GM23338 (cell line): ENCODE measurements around the gene PYGB. TPM values are rescaled to one million over a fixed set of nuclear protein-coding genes. Genes with fewer than 3 reads are reported as not detected.

ENCODE experiments used
- ATAC-seq: fragments of 200-7000 bp; cut with Tn5 transposase; 3 replicates; pipeline ENCODE4 v1.9.1; 2020
- DNase-seq: peaks from one replicate; pipeline ENCODE4 v3.0.0-alpha.2; 2015; ENCODE audit warnings: low spot score
- H2AFZ ChIP-seq: fragments of 200-600 bp; sonication (generic); 2 replicates; pipeline ENCODE4 v1.8.0; 2016; ENCODE audit warnings: antibody characterized with exemption, mild to moderate bottlenecking, moderate library complexity
- H3F3A ChIP-seq: fragments of 200-600 bp; sonication (generic); replicated peaks from 2 replicates; pipeline ENCODE4 v1.8.0; 2017; ENCODE audit warnings: antibody characterized with exemption, mixed run types, low read depth
- H3K27ac ChIP-seq: fragments of 200-600 bp; sonication (generic); 2 replicates; pipeline ENCODE4 v1.6.1; 2016; ENCODE audit warnings: low read depth
- H3K27me3 ChIP-seq: fragments of 200-600 bp; sonication (generic); 2 replicates; pipeline ENCODE4 v1.8.0; 2016; ENCODE audit warnings: mild to moderate bottlenecking, mixed run types, moderate library complexity; ENCODE audit not compliant: insufficient read depth
- H3K36me3 ChIP-seq: fragments of 200-600 bp; sonication (generic); 2 replicates; pipeline ENCODE4 v1.8.0; 2016; ENCODE audit warnings: mild to moderate bottlenecking; ENCODE audit not compliant: insufficient read depth
- H3K4me1 ChIP-seq: fragments of 200-600 bp; sonication (generic); 2 replicates; pipeline ENCODE4 v1.8.0; 2016; ENCODE audit warnings: mild to moderate bottlenecking, moderate library complexity; ENCODE audit not compliant: insufficient read depth
- H3K4me2 ChIP-seq: fragments of 200-600 bp; sonication (generic); 2 replicates; pipeline ENCODE4 v1.7.1; 2017; ENCODE audit warnings: mixed run types
- H3K4me3 ChIP-seq: fragments of 200-600 bp; sonication (generic); 2 replicates; pipeline ENCODE4 v1.6.1; 2016; ENCODE audit warnings: mixed run types
- H3K79me2 ChIP-seq: fragments of 200-600 bp; sonication (generic); replicated peaks from 2 replicates; pipeline ENCODE4 v1.8.0; 2017; ENCODE audit warnings: mild to moderate bottlenecking; ENCODE audit not compliant: insufficient read depth
- H3K9me2 ChIP-seq: fragments of 200-600 bp; sonication (generic); 2 replicates; pipeline ENCODE4 v1.8.0; 2017; ENCODE audit not compliant: insufficient read depth
- H4K20me1 ChIP-seq: fragments of 200-600 bp; sonication (generic); replicated peaks from 2 replicates; pipeline ENCODE4 v1.8.0; 2017; ENCODE audit warnings: mild to moderate bottlenecking; ENCODE audit not compliant: insufficient read depth
- H3K27ac Mint-ChIP-seq: 2 replicates; pipeline ENCODE4 v1.8.0; 2020; ENCODE audit warnings: inconsistent platforms, mild to moderate bottlenecking, moderate library complexity, mixed read lengths
- H3K27me3 Mint-ChIP-seq: 3 replicates; pipeline ENCODE4 v1.8.0; 2022; ENCODE audit warnings: low read depth, mild to moderate bottlenecking, moderate library complexity, mixed read lengths, inconsistent platforms; ENCODE audit not compliant: insufficient read depth, poor library complexity
- H3K36me3 Mint-ChIP-seq: 3 replicates; pipeline ENCODE4 v1.8.0; 2021; ENCODE audit warnings: low read depth, mild to moderate bottlenecking, inconsistent platforms, moderate library complexity, mixed read lengths
- H3K4me1 Mint-ChIP-seq: 3 replicates; pipeline ENCODE4 v1.8.0; 2020; ENCODE audit warnings: mild to moderate bottlenecking, inconsistent platforms, mixed read lengths
- H3K4me3 Mint-ChIP-seq: 3 replicates; pipeline ENCODE4 v1.8.0; 2021; ENCODE audit warnings: moderate library complexity, mild to moderate bottlenecking, inconsistent platforms, mixed read lengths
- H3K9me3 Mint-ChIP-seq: 3 replicates; pipeline ENCODE4 v1.8.0; 2020; ENCODE audit warnings: moderate library complexity, mild to moderate bottlenecking, inconsistent platforms, mixed read lengths
- CREB1 ChIP-seq: fragments of 250-450 bp; sonication (Bioruptor Pico); IDR thresholded peaks from 2 replicates; pipeline ENCODE4 v1.5.0; 2020; ENCODE audit warnings: low read depth, mild to moderate bottlenecking, moderate library complexity
- CTCF ChIP-seq, 2 experiments: fragments of 200-600 bp in 1 of 2; sonication (generic) in 1 of 2; conservative IDR thresholded peaks; 2 replicates each; pipeline versions ENCODE4 v1.5.1 to v1.6.1; 2016 to 2017; ENCODE audit warnings: antibody characterized with exemption in 2 of 2, low read depth in 2 of 2, mild to moderate bottlenecking in 2 of 2, moderate library complexity in 1 of 2
- ETS1 ChIP-seq: IDR thresholded peaks from 2 replicates; pipeline ENCODE4 v1.6.1; 2016; ENCODE audit warnings: antibody characterized with exemption
- EZH2 ChIP-seq: fragments of 200-600 bp; sonication (generic); IDR thresholded peaks from one replicate; pipeline ENCODE4 v1.8.0; 2017; ENCODE audit warnings: antibody characterized with exemption, mild to moderate bottlenecking, low read depth; ENCODE audit not compliant: unreplicated experiment
- EZH2phosphoT487 ChIP-seq: fragments of 200-600 bp; sonication (generic); IDR thresholded peaks from one replicate; pipeline ENCODE4 v1.8.1; 2018; ENCODE audit warnings: antibody characterized with exemption; ENCODE audit not compliant: unreplicated experiment
- JUNB ChIP-seq: IDR thresholded peaks from one replicate; pipeline ENCODE4 v1.6.1; 2016; ENCODE audit warnings: antibody characterized with exemption; ENCODE audit not compliant: unreplicated experiment
- NANOG ChIP-seq: IDR thresholded peaks from 2 replicates; pipeline ENCODE4 v1.6.1; 2016; ENCODE audit warnings: antibody characterized with exemption, borderline replicate concordance
- POLR2AphosphoS5 ChIP-seq: IDR thresholded peaks from 2 replicates; pipeline ENCODE4 v1.6.1; 2016; ENCODE audit warnings: antibody characterized with exemption, low read depth
- STAT1 ChIP-seq: IDR thresholded peaks from one replicate; pipeline ENCODE4 v1.6.1; 2016; ENCODE audit warnings: antibody characterized with exemption; ENCODE audit not compliant: unreplicated experiment
- ZNF114 ChIP-seq: fragments of 250-450 bp; sonication (Bioruptor Pico); IDR thresholded peaks from 2 replicates; pipeline ENCODE4 v1.5.0; 2020; ENCODE audit warnings: mild to moderate bottlenecking, moderate library complexity
- ZNF331 ChIP-seq: fragments of 250-450 bp; sonication (Bioruptor Pico); IDR thresholded peaks from 2 replicates; pipeline ENCODE4 v1.5.0; 2020; ENCODE audit warnings: low read depth, mild to moderate bottlenecking, moderate library complexity
- polyA plus RNA-seq: library from polyadenylated mRNA; unstranded; fragments of >200 nt; fragmentation: Nextera tagmentation; extraction: Ambion mirVana; gene quantifications from 2 replicates; pipeline ENCODE4 v1.2.1, GENCODE V29; 2016
- total RNA-seq: library from RNA; depleted of rRNA; stranded (reverse); fragments of >200 nt; shearing (Covaris generic); gene quantifications from 2 replicates; pipeline ENCODE4 v1.2.3, GENCODE V29; 2014
- TF ChIP-seq, protein P1 (sequence below): IDR thresholded peaks from one replicate; pipeline ENCODE4 v1.6.1; 2018; ENCODE audit warnings: antibody characterized with exemption; ENCODE audit not compliant: unreplicated experiment
- TF ChIP-seq, protein P2 (sequence below): fragments of 250-450 bp; sonication (Bioruptor Pico); IDR thresholded peaks from 2 replicates; pipeline ENCODE4 v1.5.0; 2020; ENCODE audit warnings: mild to moderate bottlenecking, moderate library complexity

Gene PYGB
- total and polyA plus RNA-seq, 2 experiments from 2014 or later: 15.6 to 64.0 TPM

GRCh38 chr20:25251019-25251418, 3.1 kb downstream of the PYGB start:
- peaks cover 10% of the 10 kb centered on the region; the same call in 1 of the 2 replicates for H3K27me3 ChIP-seq
- H3K27me3 Mint-ChIP-seq: peaks cover 12% of the 10 kb centered on the region
- no peaks in the 10 kb centered on the region; the same call in 2 of the 3 replicates for H3K9me3 Mint-ChIP-seq
- H3K27ac Mint-ChIP-seq: no peak overlapping the region
- H3K36me3 ChIP-seq: no peaks in the 10 kb centered on the region
- H3K4me1 ChIP-seq: peaks cover 16% of the 10 kb centered on the region
- H3K4me3 ChIP-seq: no peak overlapping the region
- H3K4me2 ChIP-seq: no peak overlapping the region
- H2AFZ ChIP-seq: no peak overlapping the region
- H3K4me1 Mint-ChIP-seq: peaks cover 40% of the 10 kb centered on the region
- ATAC-seq (no peak), DNase-seq (no peak)
- H3F3A ChIP-seq: 0 out of 2 replicates have a peak, but pooled peaks cover 7% of the 10 kb centered on the region
- H3K79me2 ChIP-seq: peaks cover 62% of the 10 kb centered on the region
- peaks cover 35% of the 10 kb centered on the region for H4K20me1 ChIP-seq
- no peaks in the 10 kb centered on the region for H3K9me2 ChIP-seq
- no peak overlapping the region for H3K27ac ChIP-seq
- H3K4me3 Mint-ChIP-seq: no peak overlapping the region
- TF ChIP-seq STAT1 (no peak), EZH2 (no peak), JUNB (no peak), POLR2AphosphoS5 (no peak), CTCF (conservative IDR thresholded peaks at IDR 0.05; ENCODE audit: low read depth in 2 of 2) (no peak), ZNF114 (CRISPR knock-in tag) (no peak), ETS1 (no peak), ZNF331 (no peak), CREB1 (no peak), EZH2phosphoT487 (no peak), NANOG (no peak)
- TF ChIP-seq, protein P1, sequence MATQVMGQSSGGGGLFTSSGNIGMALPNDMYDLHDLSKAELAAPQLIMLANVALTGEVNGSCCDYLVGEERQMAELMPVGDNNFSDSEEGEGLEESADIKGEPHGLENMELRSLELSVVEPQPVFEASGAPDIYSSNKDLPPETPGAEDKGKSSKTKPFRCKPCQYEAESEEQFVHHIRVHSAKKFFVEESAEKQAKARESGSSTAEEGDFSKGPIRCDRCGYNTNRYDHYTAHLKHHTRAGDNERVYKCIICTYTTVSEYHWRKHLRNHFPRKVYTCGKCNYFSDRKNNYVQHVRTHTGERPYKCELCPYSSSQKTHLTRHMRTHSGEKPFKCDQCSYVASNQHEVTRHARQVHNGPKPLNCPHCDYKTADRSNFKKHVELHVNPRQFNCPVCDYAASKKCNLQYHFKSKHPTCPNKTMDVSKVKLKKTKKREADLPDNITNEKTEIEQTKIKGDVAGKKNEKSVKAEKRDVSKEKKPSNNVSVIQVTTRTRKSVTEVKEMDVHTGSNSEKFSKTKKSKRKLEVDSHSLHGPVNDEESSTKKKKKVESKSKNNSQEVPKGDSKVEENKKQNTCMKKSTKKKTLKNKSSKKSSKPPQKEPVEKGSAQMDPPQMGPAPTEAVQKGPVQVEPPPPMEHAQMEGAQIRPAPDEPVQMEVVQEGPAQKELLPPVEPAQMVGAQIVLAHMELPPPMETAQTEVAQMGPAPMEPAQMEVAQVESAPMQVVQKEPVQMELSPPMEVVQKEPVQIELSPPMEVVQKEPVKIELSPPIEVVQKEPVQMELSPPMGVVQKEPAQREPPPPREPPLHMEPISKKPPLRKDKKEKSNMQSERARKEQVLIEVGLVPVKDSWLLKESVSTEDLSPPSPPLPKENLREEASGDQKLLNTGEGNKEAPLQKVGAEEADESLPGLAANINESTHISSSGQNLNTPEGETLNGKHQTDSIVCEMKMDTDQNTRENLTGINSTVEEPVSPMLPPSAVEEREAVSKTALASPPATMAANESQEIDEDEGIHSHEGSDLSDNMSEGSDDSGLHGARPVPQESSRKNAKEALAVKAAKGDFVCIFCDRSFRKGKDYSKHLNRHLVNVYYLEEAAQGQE: no peak
- TF ChIP-seq, protein P2, sequence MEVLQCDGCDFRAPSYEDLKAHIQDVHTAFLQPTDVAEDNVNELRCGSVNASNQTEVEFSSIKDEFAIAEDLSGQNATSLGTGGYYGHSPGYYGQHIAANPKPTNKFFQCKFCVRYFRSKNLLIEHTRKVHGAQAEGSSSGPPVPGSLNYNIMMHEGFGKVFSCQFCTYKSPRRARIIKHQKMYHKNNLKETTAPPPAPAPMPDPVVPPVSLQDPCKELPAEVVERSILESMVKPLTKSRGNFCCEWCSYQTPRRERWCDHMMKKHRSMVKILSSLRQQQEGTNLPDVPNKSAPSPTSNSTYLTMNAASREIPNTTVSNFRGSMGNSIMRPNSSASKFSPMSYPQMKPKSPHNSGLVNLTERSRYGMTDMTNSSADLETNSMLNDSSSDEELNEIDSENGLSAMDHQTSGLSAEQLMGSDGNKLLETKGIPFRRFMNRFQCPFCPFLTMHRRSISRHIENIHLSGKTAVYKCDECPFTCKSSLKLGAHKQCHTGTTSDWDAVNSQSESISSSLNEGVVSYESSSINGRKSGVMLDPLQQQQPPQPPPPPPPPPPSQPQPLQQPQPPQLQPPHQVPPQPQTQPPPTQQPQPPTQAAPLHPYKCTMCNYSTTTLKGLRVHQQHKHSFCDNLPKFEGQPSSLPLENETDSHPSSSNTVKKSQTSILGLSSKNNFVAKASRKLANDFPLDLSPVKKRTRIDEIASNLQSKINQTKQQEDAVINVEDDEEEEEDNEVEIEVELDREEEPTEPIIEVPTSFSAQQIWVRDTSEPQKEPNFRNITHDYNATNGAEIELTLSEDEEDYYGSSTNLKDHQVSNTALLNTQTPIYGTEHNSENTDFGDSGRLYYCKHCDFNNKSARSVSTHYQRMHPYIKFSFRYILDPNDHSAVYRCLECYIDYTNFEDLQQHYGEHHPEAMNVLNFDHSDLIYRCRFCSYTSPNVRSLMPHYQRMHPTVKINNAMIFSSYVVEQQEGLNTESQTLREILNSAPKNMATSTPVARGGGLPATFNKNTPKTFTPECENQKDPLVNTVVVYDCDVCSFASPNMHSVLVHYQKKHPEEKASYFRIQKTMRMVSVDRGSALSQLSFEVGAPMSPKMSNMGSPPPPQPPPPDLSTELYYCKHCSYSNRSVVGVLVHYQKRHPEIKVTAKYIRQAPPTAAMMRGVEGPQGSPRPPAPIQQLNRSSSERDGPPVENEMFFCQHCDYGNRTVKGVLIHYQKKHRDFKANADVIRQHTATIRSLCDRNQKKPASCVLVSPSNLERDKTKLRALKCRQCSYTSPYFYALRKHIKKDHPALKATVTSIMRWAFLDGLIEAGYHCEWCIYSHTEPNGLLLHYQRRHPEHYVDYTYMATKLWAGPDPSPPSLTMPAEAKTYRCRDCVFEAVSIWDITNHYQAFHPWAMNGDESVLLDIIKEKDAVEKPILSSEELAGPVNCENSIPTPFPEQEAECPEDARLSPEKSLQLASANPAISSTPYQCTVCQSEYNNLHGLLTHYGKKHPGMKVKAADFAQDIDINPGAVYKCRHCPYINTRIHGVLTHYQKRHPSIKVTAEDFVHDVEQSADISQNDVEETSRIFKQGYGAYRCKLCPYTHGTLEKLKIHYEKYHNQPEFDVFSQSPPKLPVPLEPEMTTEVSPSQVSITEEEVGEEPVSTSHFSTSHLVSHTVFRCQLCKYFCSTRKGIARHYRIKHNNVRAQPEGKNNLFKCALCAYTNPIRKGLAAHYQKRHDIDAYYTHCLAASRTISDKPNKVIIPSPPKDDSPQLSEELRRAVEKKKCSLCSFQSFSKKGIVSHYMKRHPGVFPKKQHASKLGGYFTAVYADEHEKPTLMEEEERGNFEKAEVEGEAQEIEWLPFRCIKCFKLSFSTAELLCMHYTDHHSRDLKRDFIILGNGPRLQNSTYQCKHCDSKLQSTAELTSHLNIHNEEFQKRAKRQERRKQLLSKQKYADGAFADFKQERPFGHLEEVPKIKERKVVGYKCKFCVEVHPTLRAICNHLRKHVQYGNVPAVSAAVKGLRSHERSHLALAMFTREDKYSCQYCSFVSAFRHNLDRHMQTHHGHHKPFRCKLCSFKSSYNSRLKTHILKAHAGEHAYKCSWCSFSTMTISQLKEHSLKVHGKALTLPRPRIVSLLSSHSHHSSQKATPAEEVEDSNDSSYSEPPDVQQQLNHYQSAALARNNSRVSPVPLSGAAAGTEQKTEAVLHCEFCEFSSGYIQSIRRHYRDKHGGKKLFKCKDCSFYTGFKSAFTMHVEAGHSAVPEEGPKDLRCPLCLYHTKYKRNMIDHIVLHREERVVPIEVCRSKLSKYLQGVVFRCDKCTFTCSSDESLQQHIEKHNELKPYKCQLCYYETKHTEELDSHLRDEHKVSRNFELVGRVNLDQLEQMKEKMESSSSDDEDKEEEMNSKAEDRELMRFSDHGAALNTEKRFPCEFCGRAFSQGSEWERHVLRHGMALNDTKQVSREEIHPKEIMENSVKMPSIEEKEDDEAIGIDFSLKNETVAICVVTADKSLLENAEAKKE: no peak
- H3K36me3 Mint-ChIP-seq: peaks cover 3% of the 10 kb centered on the region; the same call in 2 of the 3 replicates
